SU-DHL-6 (cell line): ENCODE measurements around the gene CCDC70.

Experiments
- EZH2phosphoT487 ChIP-seq: fragments of 200-600 bp; sonication (generic), shearing (Covaris generic); conservative IDR thresholded peaks from 2 replicates; pipeline ENCODE4 v1.6.1; 2018; ENCODE audit warnings: mild to moderate bottlenecking, antibody characterized with exemption, low read length, moderate library complexity, mixed read lengths
- TF ChIP-seq, protein P1 (sequence below): fragments of 200-600 bp; sonication (generic); IDR thresholded peaks from one replicate; pipeline ENCODE4 v1.5.1; 2017; ENCODE audit warnings: antibody characterized with exemption, mild to moderate bottlenecking, low read length, moderate library complexity; ENCODE audit not compliant: insufficient read depth, poor library complexity, severe bottlenecking

DNA sequence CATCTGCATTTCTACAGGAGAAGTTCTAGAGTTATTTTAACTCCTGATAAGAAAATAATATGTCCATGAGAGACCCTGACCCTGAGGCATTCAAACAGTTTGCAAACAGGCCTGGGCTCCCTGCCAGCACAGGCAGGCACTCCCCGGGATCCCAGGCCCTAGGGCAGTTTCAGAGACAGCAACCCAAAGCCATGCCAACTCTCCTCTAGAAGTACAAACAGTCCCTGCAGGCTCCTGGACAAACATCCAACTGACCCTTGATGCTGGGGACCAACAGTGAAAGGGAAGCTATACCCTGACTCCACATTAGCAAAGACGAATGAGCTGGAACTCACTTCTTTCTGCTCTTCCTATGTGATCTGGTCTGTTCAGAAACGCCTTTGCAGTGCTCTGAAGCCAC is 44.8 kb downstream of the CCDC70 start:
- TF ChIP-seq, protein P1, sequence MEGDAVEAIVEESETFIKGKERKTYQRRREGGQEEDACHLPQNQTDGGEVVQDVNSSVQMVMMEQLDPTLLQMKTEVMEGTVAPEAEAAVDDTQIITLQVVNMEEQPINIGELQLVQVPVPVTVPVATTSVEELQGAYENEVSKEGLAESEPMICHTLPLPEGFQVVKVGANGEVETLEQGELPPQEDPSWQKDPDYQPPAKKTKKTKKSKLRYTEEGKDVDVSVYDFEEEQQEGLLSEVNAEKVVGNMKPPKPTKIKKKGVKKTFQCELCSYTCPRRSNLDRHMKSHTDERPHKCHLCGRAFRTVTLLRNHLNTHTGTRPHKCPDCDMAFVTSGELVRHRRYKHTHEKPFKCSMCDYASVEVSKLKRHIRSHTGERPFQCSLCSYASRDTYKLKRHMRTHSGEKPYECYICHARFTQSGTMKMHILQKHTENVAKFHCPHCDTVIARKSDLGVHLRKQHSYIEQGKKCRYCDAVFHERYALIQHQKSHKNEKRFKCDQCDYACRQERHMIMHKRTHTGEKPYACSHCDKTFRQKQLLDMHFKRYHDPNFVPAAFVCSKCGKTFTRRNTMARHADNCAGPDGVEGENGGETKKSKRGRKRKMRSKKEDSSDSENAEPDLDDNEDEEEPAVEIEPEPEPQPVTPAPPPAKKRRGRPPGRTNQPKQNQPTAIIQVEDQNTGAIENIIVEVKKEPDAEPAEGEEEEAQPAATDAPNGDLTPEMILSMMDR, result no peak
- no peak for TF ChIP-seq EZH2phosphoT487
